Right lobe of liver (tissue), 6 donors: ENCODE results near the gene NOL4L. TPM values are rescaled to one million over a fixed set of nuclear protein-coding genes. Genes with fewer than 3 reads are reported as not detected.

Experiments used
- ATAC-seq, 4 donors: fragments of 200-7000 bp; cut with Tn5 transposase; one replicate each; pipeline ENCODE4 v1.9.1; 2020; ENCODE audit warnings: mild to moderate bottlenecking in 4 of 4, moderate library complexity in 4 of 4
- DNase-seq, 3 donors: peaks; one replicate each; pipeline ENCODE4 v3.0.0-alpha.2; 2020
- H3K27ac ChIP-seq, 3 donors: fragments of 200-600 bp; one replicate each; pipeline ENCODE4 v1.8.0; 2022
- H3K27me3 ChIP-seq, 2 donors: fragments of 200-600 bp; one replicate each; pipeline ENCODE4 v1.8.0; 2022
- H3K36me3 ChIP-seq, 4 donors: fragments of 200-600 bp; sonication (generic) in 1 of 4; one replicate each; pipeline versions ENCODE4 v1.5.1 to v1.8.0; 2017 to 2022; ENCODE audit warnings: control low read depth in 1 of 4
- H3K4me1 ChIP-seq, 4 donors: fragments of 200-600 bp; sonication (generic) in 1 of 4; one replicate each; pipeline versions ENCODE4 v1.5.1 to v1.8.0; 2017 to 2022; ENCODE audit warnings: control low read depth in 1 of 4
- H3K4me3 ChIP-seq, 3 donors: fragments of 200-600 bp; one replicate each; pipeline ENCODE4 v1.8.0; 2022
- H3K9me3 ChIP-seq, 4 donors: fragments of 200-600 bp; sonication (generic) in 1 of 4; one replicate each; pipeline versions ENCODE4 v1.5.1 to v1.8.0; 2017 to 2022; ENCODE audit warnings: control low read depth in 1 of 4
- CTCF ChIP-seq, 4 donors: fragments of 200-600 bp in 3 of 4; fragments of 450-650 bp in 1 of 4; IDR thresholded peaks; one replicate each; pipeline versions ENCODE4 v1.5.1 to v1.8.0; 2016 to 2022; ENCODE audit warnings: antibody characterized with exemption in 4 of 4, mild to moderate bottlenecking in 2 of 4
- POLR2A ChIP-seq: fragments of 450-650 bp; IDR thresholded peaks from one replicate; pipeline ENCODE4 v1.6.1; 2017; ENCODE audit warnings: antibody characterized with exemption, mild to moderate bottlenecking
- WGBS: methylation state at CpG from one replicate; pipeline ENCODE4 v1.1.6; 2018; ENCODE audit warnings: low coverage, low lambda C conversion rate; ENCODE audit not compliant: insufficient coverage; ENCODE audit errors: missing lambda C conversion rate; 5-methylcytosine and 5-hydroxymethylcytosine counted together
- intact Hi-C, 2 donors: fragments of 100-400 bp; cut with DNase I; formaldehyde crosslinking; loops; one replicate each; pipeline versions ENCODE4 v1.11.2 to v1.14.1; 2022
- total RNA-seq, 6 experiments: library from RNA; depleted of rRNA in 2 of 6; stranded (reverse); fragments of >200 nt in 2 of 6; fragmentation: NEBNext Ultra II Directional in 3 of 6; extraction: Animal tissue kit (Norgen Biotek cat#: 25700) in 3 of 6; gene quantifications; one replicate each; pipeline versions ENCODE4 v1.1.0 to v1.2.4, GENCODE V29; 2016 to 2023
- donor health status: DM: no; HTN: yes; CAD: no.
- donor health status: DM: no; HTN: no; CAD: no.
- donor health status: DM: no; HTN: no; CAD: no.
- donor health status: DM: no; HTN: yes; CAD: no.
- donor health status: DM: no; HTN: yes; CAD: no.

NOL4L gene
- total RNA-seq, 6 experiments from 2014 or later = 4.3 to 6.5 (median 5.7) TPM

- no peaks in the 10 kb centered on the region for H3K27me3 ChIP-seq
- H3K27ac ChIP-seq = no peak overlapping the region
- intact Hi-C loops = no loop called here
- DNase-seq = no peak
- H3K4me3 ChIP-seq = no peak overlapping the region
- no peaks in the 10 kb centered on the region for H3K36me3 ChIP-seq
- no peak for TF ChIP-seq POLR2A
- TF ChIP-seq CTCF (IDR thresholded peaks at IDR 0.05) = no peak
- no peaks in the 10 kb centered on the region for H3K9me3 ChIP-seq
- H3K4me1 ChIP-seq = no peaks in the 10 kb centered on the region
- 80% methylated on average over 2 of the region's 4 CpGs for WGBS
- ATAC-seq = no peak
Observed at GRCh38 chr20:32546918-32547752, 38.0 kb downstream of the NOL4L start.

- peak in 1 of 3 donors; percentile 45 for DNase-seq
- intact Hi-C loops = no loop called here
- no peak overlapping the region for H3K27ac ChIP-seq
- H3K27me3 ChIP-seq = no peaks in the 10 kb centered on the region
- TF ChIP-seq CTCF (IDR thresholded peaks at IDR 0.05) (no peak), POLR2A (no peak)
- no peak overlapping the region for H3K4me3 ChIP-seq
- no peaks in the 10 kb centered on the region for H3K36me3 ChIP-seq
- H3K4me1 ChIP-seq = no peaks in the 10 kb centered on the region
- no peaks in the 10 kb centered on the region for H3K9me3 ChIP-seq
- ATAC-seq = peak in 1 of 4 donors; percentile 36
- 67% methylated on average over 9 of the region's 13 CpGs for WGBS
Observed at GRCh38 chr20:32544893-32545840, 40.0 kb downstream of the NOL4L start.

- TF ChIP-seq POLR2A (no peak), CTCF (IDR thresholded peaks at IDR 0.05) (no peak)
- 80% methylated on average over 5 of the region's 5 CpGs for WGBS
- Histone ChIP-seq H3K36me3 (no peaks in the 10 kb centered on the region), H3K27ac (no peak overlapping the region), H3K4me3 (no peak overlapping the region), H3K4me1 (peaks cover 0 to 5% (median 0%) of the 10 kb centered on the region in 4 donors), H3K9me3 (no peaks in the 10 kb centered on the region), H3K27me3 (no peaks in the 10 kb centered on the region)
- intact Hi-C loops = no loop called here
- ATAC-seq (no peak), DNase-seq (no peak)
Observed at GRCh38 chr20:32544260-32544722, 40.8 kb downstream of the NOL4L start.

GRCh38 chr20:32543570-32544259 lies 41.4 kb downstream of the NOL4L start:
- Histone ChIP-seq H3K27me3 (no peaks in the 10 kb centered on the region), H3K4me1 (peaks cover 0 to 10% (median 0%) of the 10 kb centered on the region in 4 donors), H3K9me3 (no peaks in the 10 kb centered on the region), H3K4me3 (no peak overlapping the region), H3K36me3 (no peaks in the 10 kb centered on the region), H3K27ac (no peak overlapping the region)
- TF ChIP-seq POLR2A (no peak), CTCF (IDR thresholded peaks at IDR 0.05) (no peak)
- intact Hi-C loops = no loop called here
- 91% methylated on average over 15 of the region's 15 CpGs for WGBS
- DNase-seq (no peak), ATAC-seq (no peak)
